ENCODE results near the gene PHLDA1. TPM values are rescaled to one million over a fixed set of nuclear protein-coding genes. Genes with fewer than 3 reads are reported as not detected.
A peak's percentile ranks its signal among the peaks of the same experiment; 100 is the strongest.

Gene PHLDA1
- total and polyA plus RNA-seq, 2 of the 13 experiments (the other 11 are each of a cell fraction or from before 2014, with no cell fraction given) = 33.8 to 41.0 TPM

DNA sequence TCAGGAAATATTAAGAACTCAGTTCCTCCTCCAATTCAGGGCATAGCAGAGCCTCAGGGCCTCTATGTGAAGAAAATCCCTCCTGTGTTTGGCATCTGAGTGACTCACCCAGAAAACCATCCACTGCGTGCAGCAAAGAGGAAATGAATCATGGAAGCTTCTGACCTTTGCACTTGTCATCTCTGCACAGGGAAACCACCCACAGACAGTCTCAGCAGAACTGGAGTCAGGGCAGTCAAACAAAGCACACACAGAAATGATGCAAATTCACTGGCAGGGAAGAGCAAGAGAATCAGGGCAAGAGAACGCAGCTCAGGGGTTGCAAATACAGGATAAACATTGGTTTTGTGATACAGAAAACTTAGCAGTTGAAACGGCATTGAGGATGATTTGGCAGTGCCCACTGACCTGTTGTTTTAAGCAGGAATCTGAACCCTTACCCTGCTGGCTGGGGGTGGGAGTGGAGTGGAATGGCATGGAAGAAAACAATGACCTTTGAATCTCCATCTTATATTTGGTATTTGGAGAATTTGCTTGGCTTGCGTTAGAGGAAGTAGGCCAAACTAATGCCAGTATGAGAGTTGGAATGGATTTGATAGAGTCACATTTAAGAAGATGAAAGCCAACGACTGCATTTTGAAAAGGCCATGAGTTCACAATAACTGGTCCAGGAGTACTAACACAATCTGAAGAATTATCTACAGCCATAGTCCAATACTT is 53.5 kb downstream of the PHLDA1 start (continued):
- TF ChIP-seq ZBTB7B (CRISPR knock-in tag; IDR thresholded peaks at IDR 0.05) (0 out of 2 replicates have a peak, but pooled peaks have one; percentile 20), IKZF1 (IDR thresholded peaks at IDR 0.05) (no peak), ATF1 (CRISPR knock-in tag; IDR thresholded peaks at IDR 0.05) (peak; percentile 54; the same call in 1 of the 2 replicates), KLF15 (CRISPR knock-in tag; IDR thresholded peaks at IDR 0.05; ENCODE audit: borderline replicate concordance) (no peak), ZNF639 (CRISPR knock-in tag; conservative IDR thresholded peaks at IDR 0.05) (no peak; the same call in 1 of the 2 replicates), EHMT2 (IDR thresholded peaks at IDR 0.05; ENCODE audit: borderline replicate concordance, low read depth, low read length) (peak; percentile 74; the same call in 1 of the 2 replicates), ZBTB38 (CRISPR knock-in tag; IDR thresholded peaks at IDR 0.05) (peak; percentile 46; the same call in 1 of the 2 replicates), EZH2 (conservative IDR thresholded peaks at IDR 0.05; ENCODE audit: low read depth, low read length) (no peak), JARID2 (CRISPR knock-in tag; IDR thresholded peaks at IDR 0.05; ENCODE audit: insufficient replicate concordance) (no peak), ELF1 (CRISPR knock-in tag; IDR thresholded peaks at IDR 0.05) (peak; percentile 74), TOE1 (CRISPR knock-in tag; IDR thresholded peaks at IDR 0.05) (no peak), SKI (IDR thresholded peaks at IDR 0.05; ENCODE audit: partially characterized antibody) (peak; percentile 96), ZNF558 (CRISPR knock-in tag; IDR thresholded peaks at IDR 0.05; ENCODE audit: borderline replicate concordance) (no peak), MAZ (IDR thresholded peaks at IDR 0.05; ENCODE audit: borderline replicate concordance, low read depth, low read length) (no peak), MAZ (CRISPR knock-in tag; IDR thresholded peaks at IDR 0.05; ENCODE audit: low read depth) (no peak), RFX1 (IDR thresholded peaks at IDR 0.05) (no peak), PBX2 (CRISPR knock-in tag; IDR thresholded peaks at IDR 0.05) (peak; percentile 58), KLF9 (CRISPR knock-in tag; IDR thresholded peaks at IDR 0.05; ENCODE audit: low read depth) (no peak), FOXA3 (CRISPR knock-in tag; IDR thresholded peaks at IDR 0.05) (peak; percentile 87), THAP11 (CRISPR knock-in tag; IDR thresholded peaks at IDR 0.05) (peak; percentile 74)
- TF ChIP-seq, protein P1, sequence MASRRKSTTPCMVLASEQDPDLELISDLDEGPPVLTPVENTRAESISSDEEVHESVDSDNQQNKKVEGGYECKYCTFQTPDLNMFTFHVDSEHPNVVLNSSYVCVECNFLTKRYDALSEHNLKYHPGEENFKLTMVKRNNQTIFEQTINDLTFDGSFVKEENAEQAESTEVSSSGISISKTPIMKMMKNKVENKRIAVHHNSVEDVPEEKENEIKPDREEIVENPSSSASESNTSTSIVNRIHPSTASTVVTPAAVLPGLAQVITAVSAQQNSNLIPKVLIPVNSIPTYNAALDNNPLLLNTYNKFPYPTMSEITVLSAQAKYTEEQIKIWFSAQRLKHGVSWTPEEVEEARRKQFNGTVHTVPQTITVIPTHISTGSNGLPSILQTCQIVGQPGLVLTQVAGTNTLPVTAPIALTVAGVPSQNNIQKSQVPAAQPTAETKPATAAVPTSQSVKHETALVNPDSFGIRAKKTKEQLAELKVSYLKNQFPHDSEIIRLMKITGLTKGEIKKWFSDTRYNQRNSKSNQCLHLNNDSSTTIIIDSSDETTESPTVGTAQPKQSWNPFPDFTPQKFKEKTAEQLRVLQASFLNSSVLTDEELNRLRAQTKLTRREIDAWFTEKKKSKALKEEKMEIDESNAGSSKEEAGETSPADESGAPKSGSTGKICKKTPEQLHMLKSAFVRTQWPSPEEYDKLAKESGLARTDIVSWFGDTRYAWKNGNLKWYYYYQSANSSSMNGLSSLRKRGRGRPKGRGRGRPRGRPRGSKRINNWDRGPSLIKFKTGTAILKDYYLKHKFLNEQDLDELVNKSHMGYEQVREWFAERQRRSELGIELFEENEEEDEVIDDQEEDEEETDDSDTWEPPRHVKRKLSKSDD (CRISPR knock-in tag; IDR thresholded peaks at IDR 0.05; ENCODE audit: low read depth) = 0 out of 2 replicates have a peak, but pooled peaks have one; percentile 72
- TF ChIP-seq, protein P2, sequence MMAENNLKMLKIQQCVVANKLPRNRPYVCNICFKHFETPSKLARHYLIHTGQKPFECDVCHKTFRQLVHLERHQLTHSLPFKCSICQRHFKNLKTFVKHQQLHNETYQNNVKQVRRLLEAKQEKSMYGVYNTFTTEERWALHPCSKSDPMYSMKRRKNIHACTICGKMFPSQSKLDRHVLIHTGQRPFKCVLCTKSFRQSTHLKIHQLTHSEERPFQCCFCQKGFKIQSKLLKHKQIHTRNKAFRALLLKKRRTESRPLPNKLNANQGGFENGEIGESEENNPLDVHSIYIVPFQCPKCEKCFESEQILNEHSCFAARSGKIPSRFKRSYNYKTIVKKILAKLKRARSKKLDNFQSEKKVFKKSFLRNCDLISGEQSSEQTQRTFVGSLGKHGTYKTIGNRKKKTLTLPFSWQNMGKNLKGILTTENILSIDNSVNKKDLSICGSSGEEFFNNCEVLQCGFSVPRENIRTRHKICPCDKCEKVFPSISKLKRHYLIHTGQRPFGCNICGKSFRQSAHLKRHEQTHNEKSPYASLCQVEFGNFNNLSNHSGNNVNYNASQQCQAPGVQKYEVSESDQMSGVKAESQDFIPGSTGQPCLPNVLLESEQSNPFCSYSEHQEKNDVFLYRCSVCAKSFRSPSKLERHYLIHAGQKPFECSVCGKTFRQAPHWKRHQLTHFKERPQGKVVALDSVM (CRISPR knock-in tag; IDR thresholded peaks at IDR 0.05) = peak; percentile 60
